Bronchial epithelial cell (primary cell): ENCODE measurements around the gene SETBP1. TPM values are rescaled to one million over a fixed set of nuclear protein-coding genes. Genes with fewer than 3 reads are reported as not detected.

Source experiments
- DNase-seq: peaks from one replicate; pipeline ENCODE4 v3.0.0-alpha.2; 2010; ENCODE audit warnings: low read depth
- FAIRE-seq: peaks from 2 replicates; lab custom pipeline; 2011; peaks lifted over from hg19 to GRCh38; lab: Jason Lieb, UNC
- H3K27me3 ChIP-seq: 2 replicates; pipeline ENCODE4 v1.5.1; 2011; ENCODE audit warnings: low read length; ENCODE audit not compliant: control insufficient read depth, insufficient read depth
- H3K36me3 ChIP-seq: 2 replicates; pipeline ENCODE4 v1.5.1; 2011; ENCODE audit warnings: low read length; ENCODE audit not compliant: control insufficient read depth, insufficient read depth
- H3K4me3 ChIP-seq: 2 replicates; pipeline ENCODE4 v1.5.1; 2011; ENCODE audit warnings: mild to moderate bottlenecking, low read depth, low read length, control low read depth
- CTCF ChIP-seq: IDR thresholded peaks from 2 replicates; pipeline ENCODE4 v1.5.1; 2011; ENCODE audit warnings: mild to moderate bottlenecking, moderate library complexity, low read length, control low read depth, inconsistent platforms; ENCODE audit not compliant: insufficient read depth, severe bottlenecking
- total RNA-seq: library from RNA; depleted of rRNA; stranded (reverse); fragments of >200 nt; gene quantifications from 2 replicates; pipeline ENCODE4 v1.2.1, GENCODE V29; 2014

Gene SETBP1
- total RNA-seq, 1 donor from 2014 or later: 1.8 TPM

GRCh38 chr18:44961288-44961995 lies 280.8 kb downstream of the SETBP1 start:
- H3K36me3 ChIP-seq: no peaks in the 10 kb centered on the region
- no peak overlapping the region for H3K4me3 ChIP-seq
- no peaks in the 10 kb centered on the region for H3K27me3 ChIP-seq
- FAIRE-seq (no peak), DNase-seq (peak; percentile 23)
- TF ChIP-seq CTCF: no peak

GRCh38 chr18:44967599-44967998 lies 286.9 kb downstream of the SETBP1 start:
- FAIRE-seq (no peak), DNase-seq (no peak)
- Histone ChIP-seq H3K27me3 (no peaks in the 10 kb centered on the region), H3K36me3 (no peaks in the 10 kb centered on the region), H3K4me3 (no peak overlapping the region)
- TF ChIP-seq CTCF: no peak

GRCh38 chr18:44968336-44968735 lies 287.6 kb downstream of the SETBP1 start:
- H3K4me3 ChIP-seq: no peak overlapping the region
- no peak for DNase-seq
- no peak for FAIRE-seq
- TF ChIP-seq CTCF: no peak
- H3K27me3 ChIP-seq: no peaks in the 10 kb centered on the region
- H3K36me3 ChIP-seq: no peaks in the 10 kb centered on the region

GRCh38 chr18:44969214-44969795 lies 288.6 kb downstream of the SETBP1 start:
- Histone ChIP-seq H3K27me3 (no peaks in the 10 kb centered on the region), H3K4me3 (no peak overlapping the region), H3K36me3 (no peaks in the 10 kb centered on the region)
- FAIRE-seq (no peak), DNase-seq (no peak)
- no peak for TF ChIP-seq CTCF

GRCh38 chr18:44973282-44973681 lies 292.6 kb downstream of the SETBP1 start:
- no peaks in the 10 kb centered on the region for H3K27me3 ChIP-seq
- DNase-seq: peak; percentile 12
- no peak for FAIRE-seq
- TF ChIP-seq CTCF: no peak
- no peak overlapping the region for H3K4me3 ChIP-seq
- H3K36me3 ChIP-seq: no peaks in the 10 kb centered on the region
